SK-N-MC (cell line): ENCODE data around the gene CTDSP2.

Experiments used
- EZH2 ChIP-seq: fragments of 200-600 bp; sonication (generic); IDR thresholded peaks from one replicate; pipeline ENCODE4 v1.6.1; 2017; ENCODE audit warnings: antibody characterized with exemption
- FOXP2 ChIP-seq: optimal IDR thresholded peaks from 2 replicates; pipeline ENCODE3; 2011; ENCODE audit warnings: mild to moderate bottlenecking, moderate library complexity; ENCODE audit not compliant: insufficient read depth; ENCODE audit errors: extremely low read length, control extremely low read depth
- POLR2AphosphoS5 ChIP-seq: IDR thresholded peaks from 2 replicates; pipeline ENCODE4 v1.6.1; 2012; ENCODE audit warnings: mild to moderate bottlenecking, low read depth, low read length, borderline replicate concordance

DNA sequence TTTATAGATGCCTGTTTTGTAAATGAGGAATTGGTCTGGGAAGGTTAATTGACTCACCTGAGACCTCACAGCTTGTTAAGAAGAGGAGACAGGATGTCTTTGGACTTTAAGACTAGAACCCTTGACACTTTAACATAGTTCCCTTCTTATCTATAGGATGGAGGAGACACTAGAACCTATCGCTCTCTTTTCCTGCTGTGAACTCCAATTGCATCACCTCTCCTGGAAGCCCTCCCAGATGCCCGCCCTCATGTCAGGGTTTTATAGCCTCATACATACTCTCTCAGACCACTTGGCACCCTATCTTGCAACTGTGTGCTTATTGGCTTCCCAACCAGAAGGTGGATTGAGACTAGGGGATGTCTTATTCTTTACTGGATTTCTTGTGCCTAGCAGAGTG lies 2.5 kb upstream of the CTDSP2 start:
- no peak for TF ChIP-seq EZH2
- no peak for TF ChIP-seq POLR2AphosphoS5
- TF ChIP-seq FOXP2: no peak
